Measurements from ENCODE around the gene TRPC5OS.

TRPC5OS gene

DNA sequence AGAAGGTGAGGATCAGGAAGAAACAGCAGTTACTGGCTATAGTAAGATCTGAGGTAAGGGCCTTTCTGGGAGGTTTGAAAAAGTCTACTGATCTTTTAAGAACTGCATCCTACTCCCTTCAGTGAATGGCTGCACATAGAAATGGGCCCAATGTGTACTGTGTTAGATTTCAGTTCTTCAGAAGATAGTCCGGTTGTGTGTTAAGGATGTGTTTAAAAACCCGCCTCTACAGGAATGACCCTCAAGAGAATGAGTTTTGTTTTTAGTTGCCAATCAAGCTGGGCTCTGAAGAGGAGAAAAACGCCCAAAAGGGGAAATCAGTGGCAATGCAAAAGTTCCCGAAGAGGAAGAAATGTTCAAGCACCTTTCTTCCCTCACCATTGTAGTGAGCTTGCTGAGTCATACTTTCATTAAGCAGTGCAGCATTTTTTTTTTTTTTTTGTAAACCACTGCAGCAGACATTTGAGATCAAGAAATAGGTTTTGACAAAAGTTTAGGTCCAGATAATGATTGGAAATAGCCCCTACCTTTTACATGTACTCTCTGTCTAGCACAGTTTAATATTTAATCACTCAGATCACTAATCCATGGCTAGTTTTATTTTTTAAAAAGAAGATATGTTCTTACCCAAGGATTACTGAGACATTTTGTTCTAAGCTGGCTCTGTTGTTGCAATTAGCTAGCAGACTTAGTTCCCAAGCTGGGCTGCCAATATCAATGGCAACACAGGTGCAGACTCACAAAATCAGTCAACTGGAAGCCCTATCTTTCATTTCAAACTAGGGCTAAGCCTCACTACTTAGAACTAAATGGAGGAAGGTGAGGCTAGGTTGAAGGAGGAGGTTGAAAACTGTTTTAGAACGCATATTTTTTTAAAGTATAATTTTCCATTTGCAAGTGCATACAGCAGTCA is 7.0 kb upstream of the TRPC5OS start:
- TF ChIP-seq, protein P1, sequence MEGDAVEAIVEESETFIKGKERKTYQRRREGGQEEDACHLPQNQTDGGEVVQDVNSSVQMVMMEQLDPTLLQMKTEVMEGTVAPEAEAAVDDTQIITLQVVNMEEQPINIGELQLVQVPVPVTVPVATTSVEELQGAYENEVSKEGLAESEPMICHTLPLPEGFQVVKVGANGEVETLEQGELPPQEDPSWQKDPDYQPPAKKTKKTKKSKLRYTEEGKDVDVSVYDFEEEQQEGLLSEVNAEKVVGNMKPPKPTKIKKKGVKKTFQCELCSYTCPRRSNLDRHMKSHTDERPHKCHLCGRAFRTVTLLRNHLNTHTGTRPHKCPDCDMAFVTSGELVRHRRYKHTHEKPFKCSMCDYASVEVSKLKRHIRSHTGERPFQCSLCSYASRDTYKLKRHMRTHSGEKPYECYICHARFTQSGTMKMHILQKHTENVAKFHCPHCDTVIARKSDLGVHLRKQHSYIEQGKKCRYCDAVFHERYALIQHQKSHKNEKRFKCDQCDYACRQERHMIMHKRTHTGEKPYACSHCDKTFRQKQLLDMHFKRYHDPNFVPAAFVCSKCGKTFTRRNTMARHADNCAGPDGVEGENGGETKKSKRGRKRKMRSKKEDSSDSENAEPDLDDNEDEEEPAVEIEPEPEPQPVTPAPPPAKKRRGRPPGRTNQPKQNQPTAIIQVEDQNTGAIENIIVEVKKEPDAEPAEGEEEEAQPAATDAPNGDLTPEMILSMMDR (IDR thresholded peaks at IDR 0.05; ENCODE audit: low read length) = no peak
- TF ChIP-seq EZH2 (optimal IDR thresholded peaks at IDR 0.05; ENCODE audit: low read depth, low read length) (no peak), EZH2phosphoT487 (IDR thresholded peaks at IDR 0.05; ENCODE audit: low read length) (no peak)
- Histone ChIP-seq H3K27me3 (replicated peaks; ENCODE audit: insufficient read depth, low read length) (no peaks in the 10 kb centered on the region), H3K4me2 (ENCODE audit: low read depth, low read length) (peak overlapping the region; percentile 59), H3K79me2 (ENCODE audit: low read length) (no peaks in the 10 kb centered on the region), H3F3A (ENCODE audit: insufficient read depth, low read length) (0 out of 2 replicates have a peak, but pooled peaks cover 9% of the 10 kb centered on the region), H3K36me3 (replicated peaks; ENCODE audit: insufficient read depth, low read length) (no peaks in the 10 kb centered on the region), H3K4me3 (ENCODE audit: low read length) (0 out of 2 replicates have a peak overlapping the region, but pooled peaks have one; percentile 23), H3K9ac (ENCODE audit: low read length) (no peak overlapping the region), H3K9me3 (replicated peaks; ENCODE audit: insufficient read depth, low read length) (no peaks in the 10 kb centered on the region), H3K27ac (ENCODE audit: low read length) (peak overlapping the region; percentile 35; the same call in 1 of the 2 replicates), H3K9me2 (replicated peaks; ENCODE audit: insufficient read depth, low read length) (no peaks in the 10 kb centered on the region), H4K20me1 (ENCODE audit: insufficient read depth, low read length) (no peaks in the 10 kb centered on the region), H3K4me1 (ENCODE audit: low read length) (peaks cover 16% of the 10 kb centered on the region), H2AFZ (ENCODE audit: low read length) (peak overlapping the region; percentile 65)
- peak; percentile 60 for DNase-seq

DNA sequence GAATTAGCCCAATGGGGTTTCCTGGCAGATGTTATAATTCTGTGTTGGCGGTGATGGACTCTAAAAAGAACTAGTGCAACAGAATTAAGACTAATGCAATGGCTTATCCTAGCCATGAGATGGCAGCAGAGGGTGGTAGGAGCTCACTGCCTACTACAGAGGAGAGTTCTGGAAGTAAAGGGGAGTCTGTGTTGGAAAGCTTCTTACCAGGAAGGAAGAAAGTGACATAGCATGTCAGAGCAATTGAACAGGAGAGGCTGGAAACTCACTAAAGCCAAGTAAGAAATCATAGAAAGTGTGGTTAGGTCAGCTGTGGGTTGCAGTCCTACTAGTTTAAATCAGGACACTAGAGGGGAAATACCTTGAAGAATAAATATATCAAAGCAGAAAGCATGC is 6.3 kb upstream of the TRPC5OS start:
- Histone ChIP-seq H4K20me1 (ENCODE audit: insufficient read depth, low read length) (no peaks in the 10 kb centered on the region), H3K4me3 (ENCODE audit: low read length) (no peak overlapping the region), H3K4me1 (ENCODE audit: low read length) (peaks cover 16% of the 10 kb centered on the region), H3K4me2 (ENCODE audit: low read depth, low read length) (peak overlapping the region; percentile 59), H3K27me3 (replicated peaks; ENCODE audit: insufficient read depth, low read length) (no peaks in the 10 kb centered on the region), H3K9me3 (replicated peaks; ENCODE audit: insufficient read depth, low read length) (no peaks in the 10 kb centered on the region), H3K36me3 (replicated peaks; ENCODE audit: insufficient read depth, low read length) (no peaks in the 10 kb centered on the region), H3F3A (ENCODE audit: insufficient read depth, low read length) (0 out of 2 replicates have a peak, but pooled peaks cover 9% of the 10 kb centered on the region), H3K27ac (ENCODE audit: low read length) (no peak overlapping the region), H2AFZ (ENCODE audit: low read length) (no peak overlapping the region), H3K9me2 (replicated peaks; ENCODE audit: insufficient read depth, low read length) (no peaks in the 10 kb centered on the region), H3K9ac (ENCODE audit: low read length) (no peak overlapping the region), H3K79me2 (ENCODE audit: low read length) (no peaks in the 10 kb centered on the region)
- DNase-seq = peak; percentile 54
- TF ChIP-seq EZH2 (optimal IDR thresholded peaks at IDR 0.05; ENCODE audit: low read depth, low read length) = no peak
- TF ChIP-seq, protein P1 (IDR thresholded peaks at IDR 0.05; ENCODE audit: low read length) = peak; percentile 74

DNA sequence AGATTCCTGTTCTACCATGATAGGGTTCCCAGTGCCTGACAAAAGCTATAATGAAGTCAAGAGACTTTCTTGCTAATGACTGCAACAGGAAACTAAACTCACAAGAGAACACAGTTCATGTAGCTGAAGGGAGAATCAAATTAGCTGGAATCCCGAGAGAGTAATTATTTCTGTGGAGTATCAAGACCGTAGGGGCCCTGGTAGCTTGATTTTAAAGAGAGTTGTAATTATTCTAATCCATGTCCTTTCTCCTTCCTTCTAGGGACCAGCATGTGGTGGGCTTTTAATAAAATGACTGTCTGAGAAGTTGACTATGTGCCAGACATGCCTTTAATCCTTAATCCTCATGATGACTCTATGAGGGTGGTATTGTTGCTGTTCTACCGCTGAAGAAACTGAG is 1.7 kb upstream of the TRPC5OS start:
- Histone ChIP-seq H3K36me3 (replicated peaks; ENCODE audit: insufficient read depth, low read length) (no peaks in the 10 kb centered on the region), H3K27ac (ENCODE audit: low read length) (no peak overlapping the region), H3K4me3 (ENCODE audit: low read length) (no peak overlapping the region), H3K9me2 (replicated peaks; ENCODE audit: insufficient read depth, low read length) (no peaks in the 10 kb centered on the region), H3K27me3 (replicated peaks; ENCODE audit: insufficient read depth, low read length) (no peaks in the 10 kb centered on the region), H3K9me3 (replicated peaks; ENCODE audit: insufficient read depth, low read length) (no peaks in the 10 kb centered on the region), H3K9ac (ENCODE audit: low read length) (no peak overlapping the region), H2AFZ (ENCODE audit: low read length) (no peak overlapping the region), H3F3A (ENCODE audit: insufficient read depth, low read length) (0 out of 2 replicates have a peak, but pooled peaks cover under 1% of the 10 kb centered on the region), H4K20me1 (ENCODE audit: insufficient read depth, low read length) (no peaks in the 10 kb centered on the region), H3K4me1 (ENCODE audit: low read length) (peaks cover 6% of the 10 kb centered on the region; the same call in 1 of the 2 replicates), H3K4me2 (ENCODE audit: low read depth, low read length) (no peak overlapping the region), H3K79me2 (ENCODE audit: low read length) (no peaks in the 10 kb centered on the region)
- no peak for DNase-seq
- TF ChIP-seq EZH2phosphoT487 (IDR thresholded peaks at IDR 0.05; ENCODE audit: low read length) (no peak), EZH2 (optimal IDR thresholded peaks at IDR 0.05; ENCODE audit: low read depth, low read length) (no peak)
- TF ChIP-seq, protein P1 (IDR thresholded peaks at IDR 0.05; ENCODE audit: low read length) = no peak
